HG02852 (cell line): ENCODE results near the gene GNPAT.
"Not testable (repeated sequence)": the region's sequence is repeated elsewhere in the genome, so short reads cannot be mapped to it uniquely, and the experiment has no call there.

Experiments used
- ATAC-seq: cut with Tn5 transposase; IDR thresholded peaks from one replicate; pipeline ENCODE4 v1.9.1; 2021; ENCODE audit warnings: mild to moderate bottlenecking, moderate library complexity; ENCODE audit not compliant: unreplicated experiment

Gene GNPAT

GRCh38 chr1:231212301-231212700 lies 28.7 kb upstream of the GNPAT start:
- ATAC-seq = not testable (repeated sequence)

GRCh38 chr1:231213831-231214573 lies 27.0 kb upstream of the GNPAT start:
- no peak for ATAC-seq

GRCh38 chr1:231214918-231215680 lies 25.9 kb upstream of the GNPAT start:
- peak; percentile 34 for ATAC-seq

GRCh38 chr1:231215681-231216385 lies 25.2 kb upstream of the GNPAT start:
- ATAC-seq = peak; percentile 2

GRCh38 chr1:231216498-231216897 lies 24.5 kb upstream of the GNPAT start:
- no peak for ATAC-seq

- no peak for ATAC-seq
Measured at GRCh38 chr1:231217056-231217455, 24.0 kb upstream of the GNPAT start.

- ATAC-seq = no peak
Measured at GRCh38 chr1:231218078-231218477, 22.9 kb upstream of the GNPAT start.

GRCh38 chr1:231219422-231220401 lies 21.3 kb upstream of the GNPAT start:
- no peak for ATAC-seq

- ATAC-seq = no peak
Measured at GRCh38 chr1:231220801-231221200, 20.2 kb upstream of the GNPAT start.

GRCh38 chr1:231226156-231226555 lies 14.9 kb upstream of the GNPAT start:
- no peak for ATAC-seq

- ATAC-seq = no peak
Measured at GRCh38 chr1:231231511-231231910, 9.5 kb upstream of the GNPAT start.

GRCh38 chr1:231232870-231233734 lies 7.9 kb upstream of the GNPAT start:
- peak; percentile 70 for ATAC-seq

- no peak for ATAC-seq
Measured at GRCh38 chr1:231233735-231234417, 7.1 kb upstream of the GNPAT start.

- no peak for ATAC-seq
Measured at GRCh38 chr1:231234506-231234905, 6.5 kb upstream of the GNPAT start.

GRCh38 chr1:231235526-231236207 lies 5.3 kb upstream of the GNPAT start:
- ATAC-seq = no peak

- no peak for ATAC-seq
Measured at GRCh38 chr1:231236208-231236591, 4.8 kb upstream of the GNPAT start.

GRCh38 chr1:231236938-231237337 lies 4.1 kb upstream of the GNPAT start:
- ATAC-seq = no peak

- no peak for ATAC-seq
Measured at GRCh38 chr1:231238298-231238697, 2.7 kb upstream of the GNPAT start.

- ATAC-seq = no peak
Measured at GRCh38 chr1:231240531-231240882, 505 bp upstream of the GNPAT start.
